ENCODE results near the gene RFX1.
"Not testable (repeated sequence)": the region's sequence is repeated elsewhere in the genome, so short reads cannot be mapped to it uniquely, and the experiment has no call there.

RFX1 gene

DNA sequence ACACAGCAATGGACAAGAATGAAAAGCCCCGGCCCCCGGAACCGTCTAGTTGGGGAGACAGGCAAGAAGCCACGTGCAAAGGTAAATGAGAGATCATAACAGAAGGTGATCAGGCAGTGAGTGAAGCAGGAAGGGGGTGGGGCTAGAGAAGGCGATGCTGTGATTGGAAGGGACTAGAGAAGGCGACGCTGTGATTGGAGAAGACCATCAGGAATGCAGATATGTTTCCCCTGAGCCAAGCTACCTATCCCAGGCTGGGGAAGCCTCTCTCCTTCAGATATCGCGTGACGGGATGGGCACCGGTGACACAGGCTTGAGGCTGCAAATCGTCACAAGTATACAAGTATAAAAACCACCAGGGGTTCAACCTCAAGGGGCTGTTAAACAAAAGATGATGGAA lies 32.0 kb downstream of the RFX1 start:
- H3K4me3 ChIP-seq (ENCODE audit: low read depth, low read length), result no peak overlapping the region
- TF ChIP-seq, protein P1, sequence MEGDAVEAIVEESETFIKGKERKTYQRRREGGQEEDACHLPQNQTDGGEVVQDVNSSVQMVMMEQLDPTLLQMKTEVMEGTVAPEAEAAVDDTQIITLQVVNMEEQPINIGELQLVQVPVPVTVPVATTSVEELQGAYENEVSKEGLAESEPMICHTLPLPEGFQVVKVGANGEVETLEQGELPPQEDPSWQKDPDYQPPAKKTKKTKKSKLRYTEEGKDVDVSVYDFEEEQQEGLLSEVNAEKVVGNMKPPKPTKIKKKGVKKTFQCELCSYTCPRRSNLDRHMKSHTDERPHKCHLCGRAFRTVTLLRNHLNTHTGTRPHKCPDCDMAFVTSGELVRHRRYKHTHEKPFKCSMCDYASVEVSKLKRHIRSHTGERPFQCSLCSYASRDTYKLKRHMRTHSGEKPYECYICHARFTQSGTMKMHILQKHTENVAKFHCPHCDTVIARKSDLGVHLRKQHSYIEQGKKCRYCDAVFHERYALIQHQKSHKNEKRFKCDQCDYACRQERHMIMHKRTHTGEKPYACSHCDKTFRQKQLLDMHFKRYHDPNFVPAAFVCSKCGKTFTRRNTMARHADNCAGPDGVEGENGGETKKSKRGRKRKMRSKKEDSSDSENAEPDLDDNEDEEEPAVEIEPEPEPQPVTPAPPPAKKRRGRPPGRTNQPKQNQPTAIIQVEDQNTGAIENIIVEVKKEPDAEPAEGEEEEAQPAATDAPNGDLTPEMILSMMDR (IDR thresholded peaks at IDR 0.05; ENCODE audit: low read depth, low read length), result no peak

DNA sequence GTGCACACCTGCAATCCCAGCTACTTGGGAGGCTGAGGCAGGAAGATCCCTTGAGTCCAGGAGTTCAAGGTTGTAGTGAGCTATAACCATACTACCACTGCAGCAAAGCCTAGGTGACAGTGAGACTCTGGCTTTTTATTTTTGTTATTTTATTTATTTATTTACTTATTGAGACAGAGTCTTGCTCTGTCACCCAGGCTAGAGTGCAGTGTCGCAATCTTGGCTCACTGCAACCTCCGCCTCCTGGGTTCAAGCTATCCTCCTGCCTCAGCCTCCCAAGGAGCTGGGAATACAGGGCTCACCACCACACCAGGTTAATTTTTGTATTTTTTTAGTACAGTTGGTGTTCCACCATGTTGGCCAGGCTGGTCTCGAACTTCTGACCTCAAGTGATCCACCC lies 32.6 kb downstream of the RFX1 start:
- H3K4me3 ChIP-seq (ENCODE audit: low read depth, low read length), result not testable (repeated sequence)

DNA sequence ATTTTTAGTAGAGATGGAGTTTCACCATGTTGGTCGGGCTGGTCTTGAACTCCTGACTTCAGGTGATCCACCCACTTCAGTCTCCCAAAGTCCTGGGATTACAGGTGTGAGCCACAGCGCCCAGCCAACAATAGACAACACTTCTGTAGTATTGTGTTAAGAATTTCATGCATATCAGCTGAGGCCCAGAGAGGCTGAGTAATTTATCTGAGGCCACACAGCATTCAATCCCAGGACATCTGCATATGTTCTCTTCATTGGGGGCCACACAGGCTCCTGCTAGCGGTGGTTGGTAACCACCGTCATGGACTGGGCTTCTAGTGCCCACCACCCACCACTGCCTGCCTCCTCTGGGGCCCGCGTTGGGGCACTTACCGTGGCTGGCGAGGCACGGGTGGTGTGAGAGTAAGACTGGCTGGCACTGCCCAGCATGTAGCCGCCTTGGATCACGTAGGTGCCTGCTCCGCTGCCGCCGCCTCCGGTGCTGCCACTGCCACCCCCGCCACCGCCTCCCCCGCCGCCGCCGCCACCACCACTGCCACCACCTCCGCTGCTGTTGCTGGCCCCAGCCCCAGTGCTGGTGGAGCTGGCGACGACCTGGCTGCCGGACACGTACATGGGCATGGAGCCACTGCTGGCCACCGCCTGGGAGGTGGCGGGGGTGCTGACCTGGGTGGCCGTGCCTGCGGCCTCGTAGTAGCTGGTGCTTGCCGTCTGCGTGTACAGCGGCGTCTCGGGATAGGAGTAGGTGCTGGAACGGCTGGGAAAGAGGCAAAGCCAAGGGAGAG lies 33.6 kb downstream of the RFX1 start:
- TF ChIP-seq, protein P1 (IDR thresholded peaks at IDR 0.05; ENCODE audit: low read depth, low read length), result no peak

DNA sequence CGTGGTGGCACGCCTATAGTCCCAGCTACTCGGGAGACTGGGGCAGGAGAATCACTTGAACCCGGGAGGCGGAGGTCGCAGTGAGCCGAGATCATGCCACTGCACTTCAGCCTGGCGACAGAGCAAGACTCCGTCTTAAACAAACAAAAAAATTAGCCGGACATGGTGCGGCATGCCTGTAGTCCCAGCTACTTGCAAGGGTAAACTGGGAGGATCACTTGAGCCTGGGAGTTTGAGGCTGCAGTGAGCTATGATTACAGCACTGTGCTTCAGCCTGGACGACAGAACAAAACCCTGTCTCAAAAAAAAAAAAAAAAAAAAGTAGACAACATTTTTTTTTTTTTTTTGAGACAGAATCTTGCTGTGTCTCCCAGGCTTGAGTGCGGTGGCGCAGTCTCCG lies 34.3 kb downstream of the RFX1 start:
- H3K4me3 ChIP-seq (ENCODE audit: low read depth, low read length), result not testable (repeated sequence)

More for the DNA sequence above, 33.6 kb downstream of the RFX1 start:
- no peak overlapping the region for H3K4me3 ChIP-seq (ENCODE audit: low read depth, low read length)

DNA sequence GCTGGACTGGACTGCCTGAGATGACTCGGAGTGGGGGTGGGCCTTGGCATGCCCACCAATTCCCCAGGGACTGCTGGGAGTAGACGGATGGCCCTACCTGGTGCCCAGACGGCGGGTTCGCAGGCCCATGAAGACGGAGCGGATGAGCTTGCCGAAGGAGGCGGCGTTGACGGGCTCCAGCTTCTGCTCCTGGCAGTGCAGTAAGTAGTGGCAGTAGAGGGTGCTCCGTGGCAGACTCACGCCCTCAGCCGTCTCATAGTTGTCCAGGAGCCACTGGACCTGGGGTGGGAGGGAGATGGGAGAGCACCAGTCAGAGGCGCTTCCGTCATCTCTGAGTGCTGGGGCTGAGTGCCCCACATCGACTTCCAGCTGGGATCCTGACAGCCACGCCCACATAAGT lies 36.2 kb downstream of the RFX1 start:
- TF ChIP-seq, protein P1 (IDR thresholded peaks at IDR 0.05; ENCODE audit: low read depth, low read length), result no peak
- no peak overlapping the region for H3K4me3 ChIP-seq (ENCODE audit: low read depth, low read length)

DNA sequence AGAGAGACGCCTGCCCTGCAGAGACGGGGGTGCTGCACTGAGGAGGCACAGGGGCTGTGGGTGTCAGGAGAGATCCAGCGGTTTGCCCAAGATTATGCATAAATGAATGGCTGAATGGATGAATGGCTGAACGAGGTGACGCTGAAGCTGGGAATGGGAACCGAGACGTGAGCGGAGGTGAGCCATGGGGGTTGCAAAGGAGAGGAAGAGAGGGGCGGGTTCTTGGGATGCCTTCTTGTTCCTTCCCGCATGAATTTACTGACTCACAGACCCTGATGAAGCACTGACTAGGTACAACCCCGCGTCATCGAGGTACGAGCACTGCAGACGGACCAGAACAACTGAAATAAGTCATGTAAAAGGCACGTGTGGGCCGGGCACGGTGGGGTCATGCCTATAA lies 37.1 kb downstream of the RFX1 start:
- TF ChIP-seq, protein P1 (IDR thresholded peaks at IDR 0.05; ENCODE audit: low read depth, low read length), result no peak
- H3K4me3 ChIP-seq (ENCODE audit: low read depth, low read length), result no peak overlapping the region

DNA sequence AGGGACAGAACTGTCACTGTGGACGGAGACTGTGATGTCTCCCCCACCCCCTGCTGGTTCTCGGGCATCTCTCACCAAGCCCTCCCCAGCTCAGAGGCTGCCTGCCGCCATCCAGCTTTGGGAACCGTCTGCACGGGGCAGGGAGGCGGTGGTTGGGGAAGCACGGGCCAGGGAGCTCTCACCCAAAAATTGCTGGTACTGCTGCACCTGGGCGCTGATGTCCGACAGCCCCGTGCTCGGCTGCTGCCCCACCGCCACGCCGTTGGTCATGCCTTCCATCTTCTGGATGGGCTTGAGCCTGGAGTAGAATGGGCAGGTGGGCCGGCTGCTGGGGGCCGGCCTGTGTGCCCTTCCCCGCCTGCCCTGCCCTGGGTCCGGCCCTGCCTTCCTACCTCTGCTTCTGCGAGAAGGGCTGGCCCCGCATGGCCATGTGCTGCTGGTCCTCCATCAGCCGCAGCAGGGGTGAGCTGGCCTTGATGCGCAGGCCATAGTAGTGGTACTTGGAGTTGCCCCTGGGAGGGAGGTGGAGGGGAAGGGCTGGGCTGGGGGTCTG lies 37.7 kb downstream of the RFX1 start:
- TF ChIP-seq, protein P1 (IDR thresholded peaks at IDR 0.05; ENCODE audit: low read depth, low read length), result no peak
- H3K4me3 ChIP-seq (ENCODE audit: low read depth, low read length), result no peak overlapping the region

DNA sequence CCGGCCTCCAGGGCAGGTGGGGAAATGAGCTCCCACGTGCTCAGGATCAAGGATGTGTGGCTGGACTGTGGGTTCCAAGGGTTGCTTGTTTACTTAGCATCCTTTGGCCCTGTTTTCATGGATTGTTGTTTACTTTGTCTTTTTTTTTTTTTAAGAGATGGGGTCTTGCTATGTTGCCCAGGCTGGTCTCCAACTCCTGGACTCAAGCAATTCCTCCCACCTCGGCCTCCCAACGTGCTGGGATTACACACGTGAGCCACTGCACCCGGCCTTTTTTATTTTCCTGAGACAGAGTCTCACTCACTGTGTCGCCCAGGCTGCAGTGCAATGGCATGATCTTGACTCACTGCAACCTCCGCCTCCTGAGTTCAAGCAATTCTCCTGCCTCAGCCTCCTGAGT lies 38.9 kb downstream of the RFX1 start:
- not testable (repeated sequence) for H3K4me3 ChIP-seq (ENCODE audit: low read depth, low read length)

DNA sequence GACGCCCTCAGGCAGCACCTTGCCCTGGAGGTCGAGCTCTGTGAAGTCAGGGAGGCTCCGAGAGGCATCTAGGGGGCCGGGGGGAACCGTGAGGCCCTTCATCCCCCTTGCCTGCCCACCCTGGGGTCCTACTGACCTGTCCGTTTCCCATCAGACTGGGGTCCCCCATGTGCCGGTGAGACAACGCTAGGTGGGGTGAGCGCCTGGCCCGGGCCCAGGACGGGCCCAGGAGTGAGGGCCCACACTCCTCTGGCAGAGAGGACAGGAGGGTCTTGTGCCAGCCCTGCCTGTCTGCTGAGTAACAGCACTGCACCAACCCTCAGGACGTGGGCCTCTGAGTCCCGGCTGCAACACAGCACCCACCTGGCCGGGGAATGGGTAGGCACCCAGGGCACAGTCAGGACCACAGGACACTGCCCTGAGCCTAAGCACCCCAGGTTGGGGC lies 39.4 kb downstream of the RFX1 start:
- TF ChIP-seq, protein P1 (IDR thresholded peaks at IDR 0.05; ENCODE audit: low read depth, low read length), result no peak
- H3K4me3 ChIP-seq (ENCODE audit: low read depth, low read length), result no peak overlapping the region

Measured in WI38 (cell line).